ENCODE data around the gene URAD.

The URAD gene

DNA sequence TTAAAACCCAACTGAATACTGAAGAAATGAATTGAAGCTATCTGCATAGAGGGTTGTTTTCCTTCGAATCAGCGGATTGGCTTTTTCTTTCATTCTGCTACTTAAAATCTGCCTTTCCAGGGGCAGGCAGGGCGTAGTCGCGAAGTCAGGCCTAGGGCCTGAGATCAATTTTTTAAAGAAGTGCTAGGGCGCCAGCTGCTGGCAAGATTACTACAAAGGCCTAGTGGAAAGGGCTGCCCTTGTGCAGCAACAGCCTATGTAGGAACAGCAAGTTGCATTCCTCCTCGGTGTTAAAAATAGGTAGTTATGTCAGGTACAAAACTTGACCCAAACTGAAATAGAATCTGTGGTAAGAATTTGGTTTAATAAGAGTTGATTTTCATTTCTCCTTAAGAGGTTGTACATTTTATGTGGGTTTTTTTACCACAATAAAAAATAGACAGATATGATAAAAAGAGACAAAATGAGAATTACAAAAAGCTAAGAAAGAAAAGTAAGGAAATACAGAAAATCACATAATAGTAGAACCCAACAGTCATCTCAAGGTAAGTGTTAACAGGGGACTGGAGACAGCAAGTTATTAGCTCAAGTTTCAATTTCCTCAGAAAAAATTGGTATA lies 9.5 kb upstream of the URAD start:
- peak; percentile 81 for DNase-seq

DNA sequence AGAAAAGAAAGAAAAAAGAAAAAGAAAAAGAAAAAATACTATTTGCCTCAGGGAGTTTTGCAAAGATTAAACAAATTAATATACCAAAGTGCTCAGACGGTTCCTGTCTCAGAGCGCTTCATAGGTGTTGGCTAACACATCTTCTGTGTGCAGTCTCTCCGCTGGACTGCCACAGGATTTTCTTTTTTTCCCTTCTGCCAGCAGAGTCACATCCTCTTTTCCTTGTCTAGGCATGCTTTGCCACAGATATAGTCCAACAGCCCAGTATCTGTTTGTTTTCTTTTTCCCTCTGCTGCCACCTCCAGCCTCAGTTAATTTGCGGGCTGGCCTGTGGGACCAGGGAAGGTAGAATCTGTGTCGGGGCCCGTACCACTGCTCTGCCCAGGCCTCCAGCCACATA lies 3.4 kb upstream of the URAD start:
- DNase-seq: peak; percentile 39

DNA sequence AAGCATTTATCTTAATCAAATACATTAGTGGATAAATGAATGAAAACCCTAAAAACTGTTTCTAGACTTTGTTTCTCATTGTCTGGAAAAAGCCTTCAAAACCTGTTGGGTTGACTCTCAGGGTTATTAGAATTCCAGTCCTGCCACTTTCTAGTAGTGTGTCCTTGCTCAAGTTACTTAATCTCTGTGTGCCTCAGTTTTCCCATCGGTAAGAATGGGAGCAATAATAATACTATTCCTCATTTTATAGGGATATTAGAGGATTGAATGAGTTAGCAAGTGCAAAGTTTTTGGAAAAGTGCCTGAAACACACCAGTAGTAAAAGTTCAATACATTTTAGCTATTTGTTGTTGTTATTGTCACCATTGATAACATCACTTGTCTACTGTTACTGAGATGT lies 2.9 kb downstream of the URAD start:
- no peak for DNase-seq

DNA sequence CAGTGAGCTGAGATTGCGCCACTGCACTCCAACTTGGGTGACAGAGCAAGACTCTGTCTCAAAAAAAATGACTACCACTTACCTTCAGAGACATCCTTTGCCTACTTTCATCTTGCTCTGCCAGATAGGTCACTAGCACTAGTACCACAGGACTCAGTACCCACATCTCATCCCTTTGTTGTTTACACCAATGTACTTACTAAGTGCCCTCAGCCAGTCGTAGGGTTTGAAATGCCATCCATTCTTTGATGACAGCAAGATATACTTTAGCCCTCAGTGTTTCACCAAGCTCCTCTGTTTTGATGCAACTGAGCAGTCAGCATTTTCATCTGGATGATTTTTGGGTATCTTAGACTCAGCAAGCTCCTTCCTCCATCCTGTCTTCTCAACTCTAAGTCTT lies 6.1 kb downstream of the URAD start:
- DNase-seq: no peak

DNA sequence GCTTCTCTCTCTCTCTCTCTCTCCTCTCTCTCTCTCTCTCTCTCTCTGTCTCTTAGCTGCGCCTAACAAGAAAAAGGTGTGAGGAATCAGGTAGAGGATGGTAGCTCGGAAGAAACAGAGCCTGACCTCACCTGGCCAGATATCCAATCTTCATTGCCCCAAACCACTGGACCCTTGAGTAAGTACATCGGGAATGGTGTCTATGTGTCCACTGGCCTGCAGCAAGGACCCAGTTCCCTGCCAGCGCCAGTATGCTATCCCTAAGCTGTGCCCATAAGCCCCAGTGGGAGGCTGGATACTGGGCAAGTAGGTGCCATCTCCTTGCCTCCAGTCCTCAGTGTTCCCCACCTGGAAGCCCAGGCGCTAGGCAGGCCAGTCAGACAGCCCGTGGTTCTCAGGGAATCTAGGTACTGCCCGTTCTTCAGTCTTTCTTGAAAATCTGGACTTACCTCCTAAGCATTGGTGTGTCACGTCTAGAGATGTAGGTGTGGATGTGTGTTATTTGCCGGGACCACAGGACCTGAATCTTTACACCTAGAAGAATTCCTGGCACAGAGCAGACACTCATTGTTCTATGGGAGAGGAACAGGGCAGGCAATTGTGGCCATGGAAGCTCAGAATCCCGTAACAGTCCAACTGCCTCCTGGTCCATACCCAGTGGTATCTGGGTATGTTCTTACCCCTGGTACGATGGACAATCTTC lies 7.3 kb downstream of the URAD start:
- peak; percentile 37 for DNase-seq

DNA sequence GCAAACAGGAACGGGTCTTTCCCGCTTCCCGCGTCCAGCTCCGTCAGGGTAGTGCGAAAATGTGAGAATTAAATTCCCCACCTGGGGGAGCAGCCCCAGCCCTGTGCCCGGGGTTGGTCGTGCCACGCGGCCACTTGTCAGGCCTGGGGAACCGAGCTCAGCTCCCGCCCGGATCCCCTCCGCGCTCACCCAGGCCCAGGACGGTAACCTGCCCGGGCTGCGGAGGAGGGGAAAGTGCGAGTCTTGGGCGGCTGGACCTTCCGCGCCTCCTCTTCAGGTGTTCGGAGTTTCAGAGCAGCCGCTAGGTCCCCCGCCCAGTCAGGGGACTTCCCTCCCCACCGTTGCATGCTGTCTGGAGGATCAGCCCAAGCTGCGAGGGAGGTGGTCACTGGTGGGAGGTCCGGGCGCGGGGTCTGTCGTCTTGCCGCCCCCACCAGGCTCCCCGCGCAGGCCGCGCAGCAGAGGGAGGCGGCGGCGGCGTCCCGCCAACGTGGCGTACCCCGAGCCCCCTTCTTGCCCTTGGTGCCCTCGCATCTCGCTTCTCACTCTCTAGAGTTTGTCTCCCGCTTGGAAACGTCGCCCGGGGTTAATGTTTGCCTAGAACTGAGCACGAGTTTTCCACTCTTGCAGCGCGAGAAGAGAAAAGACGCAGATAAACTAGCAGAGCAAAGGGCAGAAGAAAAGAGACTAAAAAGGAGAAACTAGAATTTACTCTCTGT lies 8.1 kb downstream of the URAD start:
- no peak for DNase-seq

DNA sequence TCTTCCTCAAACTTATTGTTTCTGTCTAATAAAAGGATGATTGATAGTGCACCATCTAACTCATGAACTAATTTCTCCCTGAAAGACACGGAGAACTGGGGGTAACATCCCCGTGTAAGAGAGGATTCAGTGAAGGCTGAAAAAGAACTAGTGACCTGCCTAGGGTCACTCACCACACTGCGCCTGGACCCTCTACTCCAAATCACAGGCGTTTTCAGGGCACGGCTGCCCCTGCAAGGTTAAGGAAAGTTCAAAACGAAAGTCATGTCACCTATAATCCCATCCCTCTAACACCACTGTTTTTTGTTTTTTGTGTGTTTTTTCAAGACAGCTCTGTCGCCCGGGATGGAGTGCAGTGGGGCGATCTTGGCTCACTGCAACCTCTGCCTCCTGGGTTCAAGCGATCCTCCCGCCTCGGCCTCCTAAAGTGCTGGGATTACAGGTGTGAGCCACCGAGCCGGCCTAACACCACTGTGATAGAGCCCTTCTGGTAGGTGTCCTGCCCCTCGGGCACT lies 8.7 kb downstream of the URAD start:
- no peak for DNase-seq

DNA sequence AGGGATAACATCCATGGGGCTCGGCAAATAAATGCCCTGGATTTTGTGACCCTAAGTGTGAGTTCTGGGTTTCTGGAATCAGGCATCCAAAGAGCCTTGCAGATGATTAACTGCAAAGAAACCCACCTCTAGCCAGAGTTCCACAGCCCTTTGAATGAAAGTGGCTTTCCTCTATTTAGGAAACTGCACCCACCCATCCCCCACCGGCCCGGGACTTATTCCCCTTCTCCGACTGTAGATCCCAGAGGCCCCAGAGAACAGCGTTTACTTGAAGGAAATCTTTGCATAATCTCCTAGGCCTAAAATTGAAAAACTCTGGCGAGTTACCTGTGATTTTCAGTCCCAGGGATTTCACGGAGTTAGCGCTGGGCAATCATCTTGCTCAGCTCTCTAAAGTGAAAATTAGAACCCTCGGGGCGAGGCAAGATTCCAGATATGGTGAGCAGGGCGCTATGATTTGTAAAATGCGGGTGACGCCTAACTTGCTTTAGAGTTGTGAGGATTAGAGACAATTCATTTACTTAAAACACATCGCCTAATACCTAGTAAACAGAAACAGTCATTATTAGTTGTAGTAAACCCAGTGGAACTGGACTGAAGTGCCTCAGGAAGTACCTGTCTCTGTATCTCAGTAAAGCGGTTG lies 9.4 kb downstream of the URAD start:
- no peak for DNase-seq

DNA sequence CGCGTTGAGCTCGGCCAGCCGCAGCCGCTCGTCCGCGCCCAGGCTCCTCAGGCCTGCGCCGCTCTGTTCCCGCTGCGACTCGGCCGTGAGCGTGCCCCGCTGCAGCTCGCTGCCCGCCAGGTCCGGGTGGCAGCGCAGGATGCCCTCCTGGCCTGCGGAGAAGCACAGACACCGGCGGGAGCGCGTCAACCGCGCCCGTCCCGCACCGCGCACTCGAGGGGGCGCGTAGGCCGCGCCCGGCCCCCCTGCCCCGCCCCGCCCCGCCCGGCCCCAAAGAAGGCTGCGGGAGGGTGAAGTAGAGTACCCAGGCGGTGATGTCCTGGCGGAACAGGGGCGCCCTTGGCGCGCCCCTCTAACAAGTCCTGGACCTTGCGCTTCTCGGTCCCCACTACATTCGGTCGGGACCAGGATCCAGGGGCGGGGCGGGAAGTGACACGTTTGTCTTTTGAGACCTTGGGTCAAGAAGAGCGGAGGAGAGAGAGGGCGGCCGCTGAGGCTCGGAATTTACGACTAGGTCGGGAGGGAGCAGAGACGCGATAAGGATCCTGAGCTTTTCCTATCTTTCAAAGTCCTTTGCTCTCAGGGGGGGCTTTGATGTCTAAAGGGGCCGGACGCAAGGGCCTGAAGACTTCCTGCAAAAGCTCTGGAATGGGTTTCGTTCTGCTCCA lies 10.1 kb downstream of the URAD start:
- peak; percentile 60 for DNase-seq

DNA sequence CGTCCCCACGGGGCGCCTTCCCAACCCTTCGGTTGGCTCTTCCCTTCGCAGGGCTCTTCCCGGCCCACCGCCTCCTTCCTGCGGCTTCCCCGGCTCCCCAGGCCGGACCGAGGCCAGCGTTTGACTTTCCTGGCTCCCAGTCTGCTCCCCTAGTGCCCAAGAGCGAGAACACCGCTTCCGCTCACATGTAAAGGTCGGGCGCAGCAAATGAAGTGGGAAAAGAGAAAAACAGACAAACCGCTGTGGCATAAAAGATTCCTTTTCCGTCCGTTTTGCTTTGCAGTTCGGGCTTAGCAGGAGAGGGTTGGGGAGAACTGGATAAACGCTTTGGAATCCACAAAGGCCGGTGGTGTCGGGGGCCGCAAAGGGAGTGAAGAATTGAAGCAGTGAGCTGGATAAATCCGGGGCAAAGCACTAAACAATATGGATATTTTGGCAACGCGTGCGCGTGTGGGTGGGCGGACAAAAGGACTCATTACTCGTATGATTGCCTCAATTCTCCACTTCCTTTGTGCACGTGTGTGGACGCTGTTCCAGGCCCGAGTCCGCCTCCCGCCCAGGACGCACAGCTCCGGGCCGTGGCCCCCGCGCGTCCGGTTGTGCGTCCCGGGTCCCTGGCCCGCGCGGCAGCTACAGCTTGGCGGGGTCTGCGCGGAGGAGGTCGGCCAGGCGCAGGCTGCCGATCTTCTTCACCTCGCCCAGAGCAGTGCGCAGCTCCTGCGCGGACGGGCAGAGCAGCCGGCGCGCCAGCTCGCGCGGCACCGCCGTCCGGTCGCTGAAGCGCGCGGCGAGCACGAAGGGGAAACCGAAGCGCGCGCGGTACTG lies 10.8 kb downstream of the URAD start:
- DNase-seq: peak; percentile 65

DNA sequence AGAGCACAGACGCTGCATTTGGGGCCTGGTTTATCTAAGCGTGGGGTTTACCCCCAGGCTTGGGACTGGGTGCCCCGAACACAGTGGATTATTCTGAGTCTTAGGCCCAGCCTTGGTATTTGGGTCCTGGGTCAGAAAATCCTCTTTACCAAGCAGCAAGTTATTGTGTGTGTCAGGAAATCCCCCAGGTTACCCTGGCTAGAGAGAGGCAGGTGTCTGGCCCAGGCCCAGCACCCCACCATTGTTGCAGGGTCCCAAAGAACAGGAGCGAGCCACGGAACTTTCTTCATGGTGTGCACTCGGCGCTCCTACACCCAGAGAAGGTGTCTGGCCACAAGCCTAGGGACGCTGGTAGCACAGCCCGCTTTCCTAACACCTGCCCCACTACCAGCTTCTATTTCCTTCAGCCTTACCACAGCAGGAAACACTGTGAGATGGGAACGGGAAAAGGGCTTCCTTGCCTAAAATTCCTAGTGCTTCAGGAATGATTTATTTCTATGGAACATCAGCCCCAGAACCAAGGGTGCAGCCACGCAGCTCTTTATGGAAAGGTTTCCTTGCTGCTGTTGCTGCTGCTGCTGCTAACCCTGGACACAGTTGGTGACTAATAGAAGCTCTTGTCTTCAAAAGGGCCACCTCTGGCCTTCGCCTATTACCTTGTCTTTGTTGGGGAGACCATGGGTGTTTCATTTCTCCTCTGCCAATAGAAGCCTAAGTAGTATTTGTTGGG lies 12.0 kb downstream of the URAD start:
- DNase-seq: no peak

DNA sequence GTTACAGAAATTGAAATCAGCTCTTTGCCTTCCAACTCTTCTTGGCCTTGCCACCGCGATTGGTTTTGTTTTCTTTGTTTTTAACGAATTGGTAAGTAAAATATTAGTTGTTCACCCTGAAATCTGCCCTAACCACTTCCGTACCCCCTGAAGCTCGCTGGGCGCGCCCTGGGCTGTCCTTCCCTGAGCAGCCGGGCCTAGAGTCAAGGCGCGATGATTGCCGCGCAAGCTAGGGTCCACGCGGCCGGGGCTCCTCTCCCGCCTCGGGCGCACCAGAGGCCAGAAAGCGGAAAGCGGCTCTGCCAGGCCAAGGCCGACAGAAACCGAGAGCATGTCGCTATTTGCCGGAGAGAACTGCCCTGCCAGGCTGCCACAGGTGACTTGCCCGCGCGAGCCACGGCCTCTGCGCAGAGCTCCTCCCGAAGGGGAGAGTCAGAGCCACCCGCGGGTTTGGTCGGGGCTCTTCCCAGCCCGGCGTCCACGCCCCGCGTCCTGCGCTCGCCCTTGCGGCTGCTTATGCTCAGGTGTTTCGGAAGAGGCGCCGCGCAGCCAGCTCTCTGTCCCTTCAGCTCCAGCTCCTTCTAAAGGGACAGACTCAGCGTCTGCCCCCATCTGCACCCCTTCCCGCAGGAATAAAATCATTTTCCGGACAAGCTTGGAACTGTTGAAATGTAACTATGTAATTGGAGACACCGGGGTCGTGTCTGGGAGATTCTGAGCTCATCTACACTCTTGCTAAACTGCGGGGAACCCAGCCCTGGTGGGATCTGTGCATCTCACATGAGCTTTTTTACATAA lies 12.7 kb downstream of the URAD start:
- no peak for DNase-seq

DNA sequence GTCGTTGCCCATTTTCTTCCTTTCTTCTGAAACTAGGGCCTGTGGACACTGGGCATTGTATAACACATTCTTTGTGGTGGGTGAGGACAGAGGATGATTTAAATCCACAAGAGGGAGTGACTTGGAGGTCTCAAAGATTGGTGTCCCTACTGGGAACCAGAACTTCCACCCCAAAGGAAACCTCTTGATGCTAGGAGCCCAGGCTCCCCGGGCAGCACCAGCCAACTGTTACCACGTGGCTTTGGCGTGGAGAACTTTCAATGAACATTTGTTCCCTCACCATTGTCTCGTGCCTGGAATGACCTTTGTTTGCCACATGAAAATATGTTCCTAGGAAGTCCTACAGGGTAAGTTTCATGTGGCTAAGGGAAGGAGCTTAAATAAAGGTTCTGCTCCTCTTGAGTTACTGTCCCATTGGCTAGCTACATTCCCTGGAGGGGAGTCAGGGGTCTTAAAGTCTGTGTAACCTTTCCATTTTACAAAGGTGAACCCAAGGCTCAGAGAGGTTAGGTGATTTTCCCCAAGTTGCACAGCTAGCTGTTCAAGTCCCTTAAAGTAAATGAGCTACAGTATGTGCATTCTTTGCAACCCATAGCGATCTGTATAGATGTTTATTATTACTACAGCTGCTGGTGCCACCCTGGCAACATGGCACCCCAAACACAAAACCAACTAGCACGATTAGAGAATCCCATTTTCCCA lies 14.4 kb downstream of the URAD start:
- no peak for DNase-seq

DNA sequence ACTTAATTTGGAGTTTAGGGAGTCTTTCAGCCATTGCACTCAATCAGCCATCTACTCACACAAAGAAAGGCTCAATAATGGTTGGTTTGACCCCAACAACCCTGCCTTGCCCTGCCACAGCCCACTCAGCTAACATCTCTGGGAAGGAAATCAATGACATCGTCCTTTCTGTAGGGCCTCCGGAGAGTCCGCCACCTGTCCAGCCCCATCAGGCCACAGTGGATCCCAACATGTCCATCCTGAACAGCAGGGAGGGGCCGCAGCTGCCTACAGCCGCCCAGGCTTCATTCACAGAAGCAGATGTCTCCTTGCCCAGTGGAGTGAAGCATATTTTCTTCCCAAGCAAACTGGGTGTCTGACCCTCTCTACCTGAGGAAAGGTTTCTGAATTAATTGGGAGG lies 15.2 kb downstream of the URAD start:
- no peak for DNase-seq

DNA sequence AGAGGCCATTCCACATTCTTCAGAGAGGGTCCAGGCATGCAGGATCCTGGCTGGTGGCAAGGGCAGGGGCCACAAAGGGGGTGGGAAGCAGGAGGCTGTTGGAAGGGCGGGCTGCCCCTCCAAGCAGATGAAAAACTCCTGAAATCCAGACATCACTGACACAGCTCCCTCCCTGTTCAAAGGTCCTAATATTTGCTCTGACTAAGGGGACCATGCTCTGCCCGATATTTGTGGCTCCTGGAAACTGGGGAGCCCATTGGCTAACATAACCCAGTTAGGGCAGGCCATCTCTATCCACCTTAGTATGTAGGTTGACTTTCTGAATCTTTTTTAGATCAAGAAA lies 16.0 kb downstream of the URAD start:
- peak; percentile 43 for DNase-seq

DNA sequence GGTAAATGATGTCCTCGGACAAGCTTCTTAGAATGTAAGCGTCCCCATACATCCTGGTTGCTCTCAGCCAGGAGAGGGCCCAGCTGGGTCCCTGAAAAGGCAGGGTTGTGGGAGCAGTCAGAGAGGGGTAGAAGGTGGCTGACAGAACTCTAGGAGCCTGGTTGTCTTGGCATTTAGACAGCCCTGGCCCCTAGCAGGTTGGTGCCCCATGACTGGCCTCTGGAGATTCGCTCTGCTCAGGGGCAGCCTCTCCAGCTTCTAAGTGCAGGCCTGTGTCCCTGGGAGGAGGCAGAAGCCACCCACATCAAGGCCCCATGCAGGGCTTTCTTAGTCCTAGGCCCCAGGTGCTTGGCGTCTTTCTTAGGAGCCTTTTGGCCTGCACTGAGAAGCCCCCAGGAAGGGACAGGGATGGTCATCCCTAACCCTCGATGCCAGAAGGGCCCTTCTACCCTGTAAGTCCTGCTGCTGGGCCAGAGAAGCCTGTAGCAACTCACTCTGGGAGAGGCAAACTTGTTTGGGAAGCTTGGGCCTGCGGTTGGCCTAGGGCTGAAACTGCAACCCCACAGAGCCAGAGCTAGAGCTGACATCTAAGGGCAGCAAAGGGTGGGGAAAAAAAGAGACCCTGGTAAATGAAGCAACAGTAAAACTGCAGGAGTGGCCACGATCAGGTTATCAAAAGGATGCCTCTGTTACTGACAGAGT lies 16.6 kb downstream of the URAD start:
- DNase-seq: peak; percentile 61

DNA sequence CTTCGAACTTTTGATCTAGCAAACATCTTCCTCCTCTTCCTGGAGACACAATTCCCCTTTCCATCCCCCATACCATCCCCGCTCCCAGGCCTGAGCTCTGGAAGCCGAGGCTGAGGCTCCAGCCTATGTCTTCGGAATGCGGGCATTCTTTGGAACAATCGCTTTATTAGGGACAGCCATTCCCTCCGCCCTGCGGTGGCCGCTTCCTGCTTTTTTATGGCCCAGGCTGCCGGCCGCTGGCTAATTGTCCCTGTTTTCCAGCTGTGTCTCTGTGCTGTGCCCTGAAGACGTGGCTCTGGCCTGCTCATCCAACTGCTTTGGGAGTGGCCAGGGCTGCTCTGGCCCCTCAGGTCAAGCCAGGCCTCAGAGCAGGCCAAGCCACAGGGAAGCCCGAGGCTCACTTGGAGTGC lies 17.3 kb downstream of the URAD start:
- peak; percentile 98 for DNase-seq

DNA sequence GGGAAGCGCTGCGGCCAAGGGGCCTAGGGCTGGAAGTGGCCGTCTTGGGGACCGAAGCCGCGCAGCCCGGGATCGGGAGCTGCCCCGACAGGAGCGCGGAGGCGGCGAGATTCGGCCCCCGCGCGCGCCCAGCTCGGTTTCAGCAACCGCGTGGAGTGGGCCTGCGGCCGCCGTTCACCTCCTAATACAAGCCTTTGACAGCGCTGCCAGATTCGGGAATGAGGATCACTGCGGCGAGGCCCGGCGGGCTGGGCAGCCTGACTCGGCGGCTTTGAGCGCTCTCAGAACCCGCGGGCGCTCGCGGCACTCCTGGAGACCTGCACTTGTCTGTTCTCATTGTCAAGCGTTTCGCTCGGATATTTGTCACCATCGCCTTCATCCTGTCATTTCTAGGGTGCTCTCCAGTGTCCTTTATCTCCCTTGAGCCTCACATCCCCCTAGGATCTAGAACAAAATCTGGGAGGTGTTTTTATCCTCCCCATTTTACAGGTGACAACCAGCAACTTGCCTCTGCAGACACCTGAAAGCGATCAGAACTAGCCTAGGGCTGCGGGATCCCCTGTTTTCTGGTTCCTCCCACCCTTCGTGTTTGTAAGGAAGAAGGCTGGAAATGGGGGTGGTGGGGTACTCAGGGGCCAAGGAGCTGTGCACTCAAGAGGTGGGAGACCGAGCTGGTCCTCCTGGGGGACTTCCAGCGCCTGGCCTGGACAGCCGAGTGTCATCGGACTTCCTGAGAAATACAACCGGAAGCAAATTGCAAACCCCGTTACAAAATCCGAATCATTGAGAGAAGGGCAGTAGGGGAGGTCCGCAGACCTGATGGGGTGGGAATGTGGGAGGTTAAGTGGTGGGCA lies 17.9 kb downstream of the URAD start:
- peak; percentile 64 for DNase-seq

Measured in islet precursor cell (in vitro differentiated cells).